ENCODE measurements around the gene FGFRL1.

GRCh38 chr4:999882-1000425 lies 11.5 kb upstream of the FGFRL1 start:
- TF ChIP-seq CTCF (IDR thresholded peaks at IDR 0.05; ENCODE audit: poor library complexity) (no peak), EZH2phosphoT487 (IDR thresholded peaks at IDR 0.05; ENCODE audit: low read depth, severe bottlenecking, unreplicated experiment) (no peak), EZH2 (IDR thresholded peaks at IDR 0.05; ENCODE audit: borderline replicate concordance) (no peak)
